Smooth muscle cell (in vitro differentiated cells): ENCODE data around the gene SPAM1. TPM values are rescaled to one million over a fixed set of nuclear protein-coding genes. Genes with fewer than 3 reads are reported as not detected.
A peak's percentile ranks its signal among the peaks of the same experiment; 100 is the strongest.

Experiments used
- DNase-seq: peaks from one replicate; lab custom pipeline; 2025; ENCODE audit not compliant: unreplicated experiment; lab: John Stamatoyannopoulos, UW
- H2AFZ ChIP-seq: fragments of 200-600 bp; sonication (generic); 2 replicates; pipeline ENCODE4 v1.6.0; 2016; ENCODE audit warnings: antibody characterized with exemption, low read depth, mild to moderate bottlenecking
- H3F3A ChIP-seq: fragments of 200-600 bp; sonication (generic); 2 replicates; pipeline ENCODE4 v1.6.0; 2017; ENCODE audit warnings: antibody characterized with exemption, low read depth
- H3K27ac ChIP-seq: fragments of 200-600 bp; sonication (generic); 2 replicates; pipeline ENCODE4 v1.5.1; 2016; ENCODE audit warnings: low read depth, mild to moderate bottlenecking
- H3K27me3 ChIP-seq: fragments of 200-600 bp; sonication (generic); 2 replicates; pipeline ENCODE4 v1.6.1; 2016; ENCODE audit warnings: low read depth, mild to moderate bottlenecking
- H3K36me3 ChIP-seq: fragments of 200-600 bp; sonication (generic); 2 replicates; pipeline ENCODE4 v1.5.1; 2016; ENCODE audit warnings: low read depth
- H3K4me1 ChIP-seq: fragments of 200-600 bp; sonication (generic); 2 replicates; pipeline ENCODE4 v1.5.1; 2016; ENCODE audit warnings: low read depth
- H3K4me2 ChIP-seq: fragments of 200-600 bp; sonication (generic); 2 replicates; pipeline ENCODE4 v1.6.0; 2016; ENCODE audit warnings: mild to moderate bottlenecking
- H3K4me3 ChIP-seq: fragments of 200-600 bp; sonication (generic); 2 replicates; pipeline ENCODE4 v1.5.1; 2016; ENCODE audit warnings: mild to moderate bottlenecking
- H3K79me2 ChIP-seq: fragments of 200-600 bp; sonication (generic); 2 replicates; pipeline ENCODE4 v1.6.0; 2016; ENCODE audit warnings: low read depth, mild to moderate bottlenecking
- H3K9ac ChIP-seq: fragments of 200-600 bp; sonication (generic); 2 replicates; pipeline ENCODE4 v1.6.0; 2016; ENCODE audit warnings: low read depth
- H3K9me3 ChIP-seq: fragments of 200-600 bp; sonication (generic); replicated peaks from 2 replicates; pipeline ENCODE4 v1.5.1; 2016; ENCODE audit warnings: low read depth
- H4K20me1 ChIP-seq: fragments of 200-600 bp; sonication (generic); 2 replicates; pipeline ENCODE4 v1.6.0; 2016; ENCODE audit warnings: low read depth
- CTCF ChIP-seq: fragments of 200-600 bp; sonication (generic); IDR thresholded peaks from 2 replicates; pipeline ENCODE4 v1.5.1; 2017; ENCODE audit warnings: borderline replicate concordance, mild to moderate bottlenecking, antibody characterized with exemption; ENCODE audit not compliant: insufficient read depth, poor library complexity, severe bottlenecking
- WGBS: methylation state at CpG from one replicate; pipeline ENCODE4 v1.1.7; 2016; ENCODE audit warnings: low lambda C conversion rate; 5-methylcytosine and 5-hydroxymethylcytosine counted together
- polyA plus RNA-seq: library from polyadenylated mRNA; unstranded; fragments of >200 nt; fragmentation: Nextera tagmentation; extraction: Ambion mirVana; gene quantifications from 2 replicates; pipeline ENCODE4 v1.2.1, GENCODE V29; 2016
- total RNA-seq: library from RNA; depleted of rRNA; stranded (reverse); fragments of >200 nt; gene quantifications from 2 replicates; pipeline ENCODE4 v1.2.3, GENCODE V29; 2014

Gene SPAM1
- total and polyA plus RNA-seq, 2 experiments from 2014 or later, result not detected

GRCh38 chr7:123939784-123940183, 14.7 kb downstream of the SPAM1 start:
- DNase-seq, result no peak
- H3K27ac ChIP-seq, result no peak overlapping the region
- WGBS, result 89% methylated on average over 3 of the region's 3 CpGs

GRCh38 chr7:123941391-123942180, 16.5 kb downstream of the SPAM1 start:
- H3K36me3 ChIP-seq, result no peaks in the 10 kb centered on the region
- 27% methylated on average over 3 of the region's 3 CpGs for WGBS
- no peak overlapping the region for H3K4me2 ChIP-seq
- no peak overlapping the region for H3K9ac ChIP-seq
- no peaks in the 10 kb centered on the region for H3K27me3 ChIP-seq
- no peak overlapping the region for H3K4me3 ChIP-seq
- no peak for DNase-seq
- H3K4me1 ChIP-seq, result peaks cover 33% of the 10 kb centered on the region
- H3K79me2 ChIP-seq, result no peaks in the 10 kb centered on the region
- peak overlapping the region; percentile 52 for H2AFZ ChIP-seq
- no peaks in the 10 kb centered on the region for H4K20me1 ChIP-seq
- H3F3A ChIP-seq, result no peaks in the 10 kb centered on the region
- peak overlapping the region; percentile 54 for H3K27ac ChIP-seq
- TF ChIP-seq CTCF, result no peak
- no peaks in the 10 kb centered on the region for H3K9me3 ChIP-seq

More at GRCh38 chr7:123939784-123940183, 14.7 kb downstream of the SPAM1 start:
- no peaks in the 10 kb centered on the region for H3K79me2 ChIP-seq
- no peak for TF ChIP-seq CTCF
- H2AFZ ChIP-seq, result no peak overlapping the region
- no peak overlapping the region for H3K4me2 ChIP-seq
- H3K4me1 ChIP-seq, result peaks cover 20% of the 10 kb centered on the region
- no peak overlapping the region for H3K4me3 ChIP-seq
- no peaks in the 10 kb centered on the region for H3F3A ChIP-seq
- no peaks in the 10 kb centered on the region for H3K27me3 ChIP-seq
- no peak overlapping the region for H3K9ac ChIP-seq
- no peaks in the 10 kb centered on the region for H3K36me3 ChIP-seq
- H4K20me1 ChIP-seq, result no peaks in the 10 kb centered on the region
- no peaks in the 10 kb centered on the region for H3K9me3 ChIP-seq

GRCh38 chr7:123944395-123944794, 19.4 kb downstream of the SPAM1 start:
- Histone ChIP-seq H4K20me1 (no peaks in the 10 kb centered on the region), H3K36me3 (no peaks in the 10 kb centered on the region), H3K9me3 (no peaks in the 10 kb centered on the region), H3K4me2 (no peak overlapping the region), H2AFZ (no peak overlapping the region), H3K27me3 (no peaks in the 10 kb centered on the region), H3K4me3 (no peak overlapping the region), H3K9ac (no peak overlapping the region), H3K27ac (no peak overlapping the region), H3K79me2 (no peaks in the 10 kb centered on the region), H3K4me1 (peaks cover 33% of the 10 kb centered on the region), H3F3A (no peaks in the 10 kb centered on the region)
- WGBS, result 53% methylated on average over 1 of the region's 1 CpG
- DNase-seq, result no peak
- TF ChIP-seq CTCF, result no peak

GRCh38 chr7:123945938-123946337, 20.9 kb downstream of the SPAM1 start:
- Histone ChIP-seq H3F3A (no peaks in the 10 kb centered on the region), H2AFZ (no peak overlapping the region), H3K79me2 (no peaks in the 10 kb centered on the region), H3K4me3 (no peak overlapping the region), H3K4me1 (peaks cover 33% of the 10 kb centered on the region), H4K20me1 (no peaks in the 10 kb centered on the region), H3K9me3 (no peaks in the 10 kb centered on the region), H3K9ac (no peak overlapping the region), H3K36me3 (no peaks in the 10 kb centered on the region), H3K27ac (no peak overlapping the region), H3K4me2 (no peak overlapping the region), H3K27me3 (no peaks in the 10 kb centered on the region)
- no peak for TF ChIP-seq CTCF
- DNase-seq, result no peak
- 14% methylated on average over 1 of the region's 1 CpG for WGBS
